Gastrocnemius medialis (tissue), 4 donors: Measurements from ENCODE around the gene NTM.

Source experiments
- CTCF ChIP-seq, 5 experiments: fragments of 450-650 bp in 3 of 5; fragments of 200-600 bp in 2 of 5; sonication (generic) in 2 of 5; IDR thresholded peaks in 4 of 5; conservative IDR thresholded peaks in 1 of 5; 1 replicate in 4 of 5; 2 replicates in 1 of 5; pipeline ENCODE4 v1.5.1; 2016 to 2019; ENCODE audit warnings: antibody characterized with exemption in 5 of 5, mild to moderate bottlenecking in 3 of 5, moderate library complexity in 3 of 5
- POLR2A ChIP-seq, 2 donors: fragments of 450-650 bp; IDR thresholded peaks; one replicate each; pipeline ENCODE4 v1.6.1; 2017; ENCODE audit warnings: antibody characterized with exemption in 2 of 2, mild to moderate bottlenecking in 2 of 2, moderate library complexity in 2 of 2

- TF ChIP-seq CTCF (IDR thresholded peaks at IDR 0.05 in 4 of 5, conservative IDR thresholded peaks at IDR 0.05 in 1 of 5) (no peak), POLR2A (IDR thresholded peaks at IDR 0.05) (no peak)
Measured at GRCh38 chr11:131845255-131845654, 474.8 kb downstream of the NTM start.
